Activated naive CD8-positive, alpha-beta T cell treated with anti-CD3 and anti-CD28 coated beads for 36 hours (primary cell): Measurements from ENCODE around the gene CACNA1I. TPM values are rescaled to one million over a fixed set of nuclear protein-coding genes. Genes with fewer than 3 reads are reported as not detected.

Source experiments
- DNase-seq: peaks from one replicate; pipeline ENCODE4 v3.0.0; 2021
- H3K27ac Mint-ChIP-seq: one replicate; pipeline ENCODE4 v1.8.0; 2022; ENCODE audit warnings: mild to moderate bottlenecking, moderate library complexity, mixed read lengths
- H3K27me3 Mint-ChIP-seq: one replicate; pipeline ENCODE4 v1.8.0; 2022; ENCODE audit warnings: mild to moderate bottlenecking, mixed read lengths
- H3K36me3 Mint-ChIP-seq: one replicate; pipeline ENCODE4 v1.8.0; 2021; ENCODE audit warnings: mild to moderate bottlenecking, mixed read lengths
- H3K4me1 Mint-ChIP-seq: one replicate; pipeline ENCODE4 v1.8.0; 2021; ENCODE audit warnings: mixed read lengths
- H3K4me3 Mint-ChIP-seq: one replicate; pipeline ENCODE4 v1.8.0; 2022; ENCODE audit warnings: mild to moderate bottlenecking, moderate library complexity, mixed read lengths
- H3K9me3 Mint-ChIP-seq: one replicate; pipeline ENCODE4 v1.8.0; 2022; ENCODE audit warnings: mixed read lengths
- total RNA-seq, 2 experiments: library from RNA; stranded (reverse); gene quantifications; one replicate each; pipeline ENCODE4 v1.2.3, GENCODE V29; 2021

Gene CACNA1I
- total RNA-seq, 2 experiments from 2014 or later = 0.26 to 0.27 TPM

GRCh38 chr22:39628563-39629080 lies 58.1 kb downstream of the CACNA1I start:
- no peak overlapping the region for H3K4me3 Mint-ChIP-seq
- H3K27me3 Mint-ChIP-seq = peaks cover 12% of the 10 kb centered on the region
- no peaks in the 10 kb centered on the region for H3K9me3 Mint-ChIP-seq
- no peak overlapping the region for H3K27ac Mint-ChIP-seq
- no peaks in the 10 kb centered on the region for H3K36me3 Mint-ChIP-seq
- peaks cover 3% of the 10 kb centered on the region for H3K4me1 Mint-ChIP-seq
- no peak for DNase-seq

DNA sequence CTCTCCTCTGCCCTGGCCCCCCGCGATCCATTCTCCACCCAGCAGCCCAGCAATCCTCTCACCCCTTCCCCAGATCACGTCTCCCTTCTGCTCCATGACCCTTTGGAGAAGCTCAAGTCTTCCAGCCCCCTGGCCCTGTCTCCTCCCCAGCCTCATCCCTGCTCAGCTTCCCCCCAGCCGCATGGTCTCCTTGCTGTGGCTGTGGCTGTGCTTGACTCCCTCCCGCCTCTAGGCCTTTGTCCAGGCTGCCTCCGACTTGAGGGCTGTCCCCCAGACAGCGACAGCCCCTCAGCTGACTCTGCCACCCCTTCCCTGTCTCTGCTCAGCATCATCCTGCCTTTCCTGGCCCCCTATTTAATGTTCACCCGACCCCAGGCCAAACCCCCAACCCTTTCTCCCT lies 59.3 kb downstream of the CACNA1I start:
- no peak for DNase-seq
- Mint-ChIP-seq H3K27ac (no peak overlapping the region), H3K9me3 (no peaks in the 10 kb centered on the region)

DNA sequence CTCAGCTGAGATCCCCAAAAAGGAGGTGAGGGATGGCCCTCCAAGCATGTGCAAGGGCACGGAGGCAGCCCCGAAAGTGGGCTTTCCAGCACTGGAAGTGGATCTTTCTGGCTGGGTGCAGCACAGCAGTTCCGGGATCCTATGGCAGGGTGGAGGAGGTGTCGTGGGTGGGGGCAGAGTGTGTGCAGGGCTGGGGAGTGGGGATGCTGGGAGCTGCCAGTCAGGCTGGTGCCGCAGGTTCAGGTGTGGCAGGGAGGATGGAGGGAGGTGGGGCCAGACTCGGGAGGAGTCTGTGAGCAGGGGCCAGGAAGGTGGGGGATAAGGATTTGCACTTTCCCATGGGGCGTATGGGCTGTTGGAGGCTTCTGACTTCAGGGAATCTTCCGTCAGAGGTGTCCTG lies 60.2 kb downstream of the CACNA1I start:
- Mint-ChIP-seq H3K27ac (no peak overlapping the region), H3K4me1 (peaks cover 9% of the 10 kb centered on the region), H3K9me3 (no peaks in the 10 kb centered on the region), H3K27me3 (peaks cover 12% of the 10 kb centered on the region), H3K4me3 (no peak overlapping the region), H3K36me3 (no peaks in the 10 kb centered on the region)
- no peak for DNase-seq

More for the DNA sequence above, 59.3 kb downstream of the CACNA1I start:
- H3K36me3 Mint-ChIP-seq = no peaks in the 10 kb centered on the region
- peaks cover 6% of the 10 kb centered on the region for H3K4me1 Mint-ChIP-seq
- peaks cover 12% of the 10 kb centered on the region for H3K27me3 Mint-ChIP-seq
- no peak overlapping the region for H3K4me3 Mint-ChIP-seq

- Mint-ChIP-seq H3K4me3 (no peak overlapping the region), H3K4me1 (peaks cover 9% of the 10 kb centered on the region), H3K9me3 (no peaks in the 10 kb centered on the region), H3K27me3 (peaks cover 7% of the 10 kb centered on the region), H3K36me3 (no peaks in the 10 kb centered on the region), H3K27ac (no peak overlapping the region)
- DNase-seq = no peak
Measured at GRCh38 chr22:39631381-39632286, 61.1 kb downstream of the CACNA1I start.

DNA sequence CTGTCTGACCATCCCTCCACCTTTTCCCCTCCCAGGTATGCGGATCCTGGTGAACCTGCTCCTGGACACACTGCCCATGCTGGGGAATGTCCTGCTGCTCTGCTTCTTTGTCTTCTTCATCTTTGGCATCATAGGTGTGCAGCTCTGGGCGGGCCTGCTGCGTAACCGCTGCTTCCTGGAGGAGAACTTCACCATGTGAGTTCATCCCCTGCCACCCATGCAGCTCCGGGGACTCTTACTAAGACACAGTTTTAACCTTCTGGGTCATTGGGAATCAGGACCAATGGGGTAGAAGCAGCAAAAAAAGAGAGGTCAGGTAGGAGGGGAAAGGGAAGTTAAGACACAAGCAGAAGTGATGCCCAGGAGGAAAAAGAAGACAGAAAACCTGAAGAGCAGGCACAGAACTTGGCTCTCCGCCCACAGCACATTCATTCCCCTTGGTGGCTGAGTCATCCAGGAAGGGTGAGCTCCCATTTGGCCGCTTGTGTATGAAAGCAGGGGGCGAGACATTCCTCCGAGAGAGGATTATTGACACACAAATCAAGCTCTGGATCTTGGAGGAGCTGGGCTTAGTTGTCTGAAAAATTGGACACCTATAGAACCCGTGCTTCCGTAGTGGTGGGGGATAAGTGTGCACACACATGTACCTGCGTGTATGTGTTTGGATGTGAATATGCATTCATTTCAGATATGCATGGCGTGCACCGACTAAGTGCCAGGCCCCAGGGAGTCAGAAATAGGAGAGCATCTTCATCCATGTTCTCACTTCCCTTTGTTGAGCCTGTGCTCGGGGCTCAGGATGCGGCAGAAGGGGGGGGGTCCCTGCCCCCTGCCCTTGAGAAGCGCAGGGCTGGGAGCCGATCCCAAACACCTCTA lies 64.2 kb downstream of the CACNA1I start:
- Mint-ChIP-seq H3K27me3 (peaks cover 3% of the 10 kb centered on the region), H3K27ac (no peak overlapping the region), H3K9me3 (peaks cover 2% of the 10 kb centered on the region), H3K36me3 (no peaks in the 10 kb centered on the region), H3K4me3 (no peak overlapping the region), H3K4me1 (peaks cover 9% of the 10 kb centered on the region)
- peak; percentile 20 for DNase-seq

GRCh38 chr22:39635719-39636118 lies 65.2 kb downstream of the CACNA1I start:
- H3K36me3 Mint-ChIP-seq = no peaks in the 10 kb centered on the region
- no peak for DNase-seq
- H3K4me3 Mint-ChIP-seq = no peak overlapping the region
- H3K9me3 Mint-ChIP-seq = peaks cover 3% of the 10 kb centered on the region
- H3K4me1 Mint-ChIP-seq = peaks cover 9% of the 10 kb centered on the region
- H3K27ac Mint-ChIP-seq = no peak overlapping the region
- H3K27me3 Mint-ChIP-seq = no peaks in the 10 kb centered on the region

DNA sequence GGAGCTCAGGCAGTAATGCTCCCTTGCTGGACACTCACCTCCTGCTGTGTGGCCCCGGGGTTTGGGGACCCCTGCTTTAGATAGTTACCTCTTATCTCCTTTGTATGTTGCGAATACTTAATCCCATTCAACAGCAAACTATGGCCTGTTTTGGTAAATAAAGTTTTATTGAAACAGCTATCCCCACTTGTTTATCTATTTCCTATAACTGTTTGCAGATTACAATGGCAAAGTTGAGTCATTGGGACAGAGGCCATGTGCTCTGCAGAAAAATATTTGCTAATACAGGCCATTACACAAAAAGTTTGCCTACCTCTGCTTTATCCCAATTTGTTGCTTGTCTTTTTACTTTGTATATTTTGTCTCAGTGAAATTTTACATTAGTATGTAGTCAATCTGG lies 68.4 kb downstream of the CACNA1I start:
- no peak for DNase-seq
- H3K27me3 Mint-ChIP-seq = peaks cover 3% of the 10 kb centered on the region
- H3K27ac Mint-ChIP-seq = no peak overlapping the region
- H3K36me3 Mint-ChIP-seq = no peaks in the 10 kb centered on the region
- H3K9me3 Mint-ChIP-seq = peaks cover 3% of the 10 kb centered on the region
- H3K4me1 Mint-ChIP-seq = peaks cover 6% of the 10 kb centered on the region
- H3K4me3 Mint-ChIP-seq = no peak overlapping the region

DNA sequence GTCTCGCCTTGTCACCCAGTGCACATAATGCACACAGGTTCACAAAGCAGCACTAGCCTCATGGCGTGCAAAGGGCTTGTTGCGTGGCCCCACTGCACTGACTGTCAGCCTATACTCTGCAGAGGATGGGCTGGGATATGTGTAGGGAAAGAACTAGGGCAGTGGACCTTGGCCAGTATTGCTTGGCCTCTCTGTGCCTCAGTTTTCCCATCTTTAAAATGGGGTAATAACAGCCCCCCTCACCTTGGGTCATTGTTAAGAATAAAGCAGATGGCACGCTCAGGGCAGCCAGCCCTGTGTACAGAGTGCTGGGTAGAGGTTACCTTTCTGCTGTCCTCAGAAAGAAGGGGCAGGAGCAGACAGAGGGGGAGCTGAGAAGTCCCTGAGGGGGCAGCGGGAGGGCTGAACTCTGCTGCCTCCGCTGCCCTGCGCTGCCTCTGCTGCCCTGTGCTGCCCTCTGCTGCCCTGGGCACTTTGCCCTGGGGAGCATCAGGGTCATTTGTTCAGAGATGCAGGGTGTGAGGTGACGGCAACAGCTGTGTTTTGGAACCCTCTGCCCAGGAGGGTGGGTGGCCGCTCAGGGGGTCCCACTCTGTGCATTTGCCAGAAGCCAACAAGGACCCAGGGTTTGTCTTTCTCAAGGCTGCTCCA lies 71.2 kb downstream of the CACNA1I start:
- no peak overlapping the region for H3K4me3 Mint-ChIP-seq
- H3K4me1 Mint-ChIP-seq = no peaks in the 10 kb centered on the region
- H3K36me3 Mint-ChIP-seq = no peaks in the 10 kb centered on the region
- peaks cover 3% of the 10 kb centered on the region for H3K27me3 Mint-ChIP-seq
- H3K9me3 Mint-ChIP-seq = peaks cover 3% of the 10 kb centered on the region
- DNase-seq = no peak
- H3K27ac Mint-ChIP-seq = no peak overlapping the region

GRCh38 chr22:39643311-39644083 lies 72.9 kb downstream of the CACNA1I start:
- Mint-ChIP-seq H3K36me3 (no peaks in the 10 kb centered on the region), H3K9me3 (peaks cover 3% of the 10 kb centered on the region), H3K27ac (no peak overlapping the region), H3K27me3 (peaks cover 3% of the 10 kb centered on the region), H3K4me3 (no peak overlapping the region), H3K4me1 (no peaks in the 10 kb centered on the region)
- DNase-seq = no peak

- DNase-seq = no peak
- H3K9me3 Mint-ChIP-seq = no peaks in the 10 kb centered on the region
- H3K4me1 Mint-ChIP-seq = no peaks in the 10 kb centered on the region
- H3K36me3 Mint-ChIP-seq = no peaks in the 10 kb centered on the region
- H3K27ac Mint-ChIP-seq = no peak overlapping the region
- H3K27me3 Mint-ChIP-seq = peaks cover 3% of the 10 kb centered on the region
- H3K4me3 Mint-ChIP-seq = no peak overlapping the region
Measured at GRCh38 chr22:39645532-39645931, 75.0 kb downstream of the CACNA1I start.

DNA sequence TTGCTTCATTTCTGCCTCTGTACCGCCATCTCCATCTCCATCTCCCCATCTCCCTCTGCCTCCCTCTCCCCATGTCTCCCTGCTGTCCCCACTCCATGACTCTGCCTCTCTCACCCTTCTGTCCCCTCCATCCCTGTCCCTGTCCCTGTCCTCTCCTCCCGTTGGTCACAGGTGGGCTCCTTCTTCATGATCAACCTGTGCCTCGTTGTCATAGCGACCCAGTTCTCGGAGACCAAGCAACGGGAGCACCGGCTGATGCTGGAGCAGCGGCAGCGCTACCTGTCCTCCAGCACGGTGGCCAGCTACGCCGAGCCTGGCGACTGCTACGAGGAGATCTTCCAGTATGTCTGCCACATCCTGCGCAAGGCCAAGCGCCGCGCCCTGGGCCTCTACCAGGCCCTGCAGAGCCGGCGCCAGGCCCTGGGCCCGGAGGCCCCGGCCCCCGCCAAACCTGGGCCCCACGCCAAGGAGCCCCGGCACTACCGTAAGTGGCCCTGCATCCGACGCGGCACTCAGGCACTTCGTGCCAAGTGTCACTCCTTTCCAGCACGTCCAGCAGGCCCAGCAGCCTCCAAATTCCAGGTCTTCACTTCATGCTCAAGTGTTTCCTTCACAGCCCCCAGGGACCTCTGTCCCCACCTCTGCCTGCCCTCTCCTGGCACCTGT lies 76.0 kb downstream of the CACNA1I start:
- H3K9me3 Mint-ChIP-seq = no peaks in the 10 kb centered on the region
- H3K36me3 Mint-ChIP-seq = no peaks in the 10 kb centered on the region
- DNase-seq = no peak
- no peaks in the 10 kb centered on the region for H3K4me1 Mint-ChIP-seq
- no peak overlapping the region for H3K27ac Mint-ChIP-seq
- H3K27me3 Mint-ChIP-seq = peaks cover 3% of the 10 kb centered on the region
- H3K4me3 Mint-ChIP-seq = no peak overlapping the region

DNA sequence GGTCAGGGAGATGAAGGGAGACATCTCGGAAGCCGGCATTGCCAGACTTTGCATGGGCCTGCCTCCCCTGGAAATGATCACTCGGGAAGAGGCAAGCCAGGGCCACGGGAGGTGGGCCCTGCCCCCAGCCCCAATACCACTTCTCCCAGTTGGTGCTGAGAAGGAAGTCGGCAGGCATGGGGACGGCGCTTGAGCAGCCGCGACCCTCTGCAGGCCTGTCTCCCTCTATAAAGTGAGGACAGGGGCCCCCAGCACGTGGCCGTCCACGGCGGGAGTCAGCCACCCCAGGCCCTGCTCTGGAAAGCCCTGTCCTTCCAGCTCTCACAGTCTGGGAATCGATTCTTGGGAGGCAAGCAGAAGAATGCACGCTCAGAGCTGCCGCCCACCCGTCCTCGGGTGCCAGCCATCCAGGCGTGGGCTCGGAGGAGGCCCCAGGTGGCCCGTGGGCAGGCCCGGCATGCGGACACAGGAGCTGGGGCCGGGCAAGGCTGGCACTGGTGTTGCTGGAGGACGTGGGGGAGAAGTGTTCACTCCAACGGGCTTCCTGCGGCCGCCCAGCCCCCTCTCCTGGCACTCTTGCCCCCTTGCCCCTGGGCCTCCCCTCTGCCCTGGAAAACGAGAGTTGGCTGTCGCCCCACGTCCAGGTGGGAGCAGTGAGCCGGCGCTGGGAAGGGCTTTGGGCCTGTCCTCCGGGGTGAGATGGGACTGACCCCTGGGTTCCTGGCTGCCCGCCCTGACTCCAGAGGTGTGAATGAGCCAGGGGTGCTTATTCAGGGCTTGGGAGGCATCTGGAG lies 77.5 kb downstream of the CACNA1I start:
- no peaks in the 10 kb centered on the region for H3K36me3 Mint-ChIP-seq
- DNase-seq = no peak
- no peaks in the 10 kb centered on the region for H3K27me3 Mint-ChIP-seq
- H3K27ac Mint-ChIP-seq = no peak overlapping the region
- H3K4me3 Mint-ChIP-seq = no peak overlapping the region
- no peaks in the 10 kb centered on the region for H3K4me1 Mint-ChIP-seq
- H3K9me3 Mint-ChIP-seq = no peaks in the 10 kb centered on the region

DNA sequence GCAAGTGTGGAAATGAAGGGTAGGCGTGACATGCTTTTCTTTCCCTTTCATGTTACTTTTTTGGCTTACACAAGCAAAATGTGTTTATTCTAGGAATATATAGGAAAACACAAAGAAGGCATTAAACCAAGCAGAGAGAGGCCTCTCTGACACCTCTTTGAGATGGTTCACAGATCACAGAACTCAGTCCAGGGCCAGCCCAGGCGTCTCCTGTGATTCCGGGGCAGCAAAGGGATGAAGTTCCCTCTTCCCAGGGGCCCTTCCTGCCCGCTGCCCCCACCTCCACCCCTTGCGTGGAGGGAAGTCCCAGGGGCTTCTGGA lies 78.0 kb downstream of the CACNA1I start:
- H3K27me3 Mint-ChIP-seq = no peaks in the 10 kb centered on the region
- H3K9me3 Mint-ChIP-seq = no peaks in the 10 kb centered on the region
- no peaks in the 10 kb centered on the region for H3K36me3 Mint-ChIP-seq
- H3K4me3 Mint-ChIP-seq = no peak overlapping the region
- H3K27ac Mint-ChIP-seq = no peak overlapping the region
- DNase-seq = no peak
- H3K4me1 Mint-ChIP-seq = no peaks in the 10 kb centered on the region
